AG09309 (cell line): ENCODE data around the gene EEA1.

Experiments used
- DNase-seq: peaks from one replicate; pipeline ENCODE4 v3.0.0-alpha.2; 2010; ENCODE audit warnings: low read depth
- H3K4me3 ChIP-seq: 2 replicates; pipeline ENCODE4 v1.5.1; 2011; ENCODE audit warnings: mild to moderate bottlenecking, low read depth, low read length, moderate library complexity; ENCODE audit not compliant: control insufficient read depth
- CTCF ChIP-seq: IDR thresholded peaks from 2 replicates; pipeline ENCODE4 v1.5.1; 2011; ENCODE audit warnings: mild to moderate bottlenecking, low read depth, low read length, inconsistent platforms; ENCODE audit not compliant: insufficient read depth, control insufficient read depth; ENCODE audit errors: missing control alignments

Gene EEA1

GRCh38 chr12:92900941-92901340, 28.2 kb downstream of the EEA1 start:
- H3K4me3 ChIP-seq = no peak overlapping the region
- no peak for TF ChIP-seq CTCF
- DNase-seq = no peak

GRCh38 chr12:92899386-92900001, 29.6 kb downstream of the EEA1 start:
- peak; percentile 94 for DNase-seq
- TF ChIP-seq CTCF = no peak
- peak overlapping the region; percentile 22 for H3K4me3 ChIP-seq

- no peak overlapping the region for H3K4me3 ChIP-seq
- TF ChIP-seq CTCF = no peak
- DNase-seq = no peak
Measured at GRCh38 chr12:92898755-92899154, 30.3 kb downstream of the EEA1 start.

- DNase-seq = no peak
- TF ChIP-seq CTCF = no peak
- no peak overlapping the region for H3K4me3 ChIP-seq
Measured at GRCh38 chr12:92897844-92898243, 31.3 kb downstream of the EEA1 start.

GRCh38 chr12:92890601-92891106, 38.4 kb downstream of the EEA1 start:
- no peak for TF ChIP-seq CTCF
- H3K4me3 ChIP-seq = no peak overlapping the region
- DNase-seq = no peak

GRCh38 chr12:92886131-92886530, 43.0 kb downstream of the EEA1 start:
- no peak for TF ChIP-seq CTCF
- no peak for DNase-seq
- H3K4me3 ChIP-seq = no peak overlapping the region

GRCh38 chr12:92879698-92880322, 49.3 kb downstream of the EEA1 start:
- TF ChIP-seq CTCF = no peak
- DNase-seq = no peak
- no peak overlapping the region for H3K4me3 ChIP-seq
